Smooth muscle cell of the coronary artery (primary cell): ENCODE data around the gene GBP3. TPM values are rescaled to one million over a fixed set of nuclear protein-coding genes. Genes with fewer than 3 reads are reported as not detected.

Source experiments
- total RNA-seq: library from RNA; depleted of rRNA; stranded (reverse); fragments of >200 nt; gene quantifications from 2 replicates; pipeline ENCODE4 v1.2.3, GENCODE V29; 2014; ENCODE audit warnings: low replicate concordance

The GBP3 gene
- 17.4 and 28.2 TPM in 2 replicates for total RNA-seq

GRCh38 chr1:89022167-89022959 is at the start of gene GBP3:
Gene GBP3, minus strand, starts transcription at chr1:89022866. Its CDS starts 2,145 bp downstream, at chr1:89020721.

DNA sequence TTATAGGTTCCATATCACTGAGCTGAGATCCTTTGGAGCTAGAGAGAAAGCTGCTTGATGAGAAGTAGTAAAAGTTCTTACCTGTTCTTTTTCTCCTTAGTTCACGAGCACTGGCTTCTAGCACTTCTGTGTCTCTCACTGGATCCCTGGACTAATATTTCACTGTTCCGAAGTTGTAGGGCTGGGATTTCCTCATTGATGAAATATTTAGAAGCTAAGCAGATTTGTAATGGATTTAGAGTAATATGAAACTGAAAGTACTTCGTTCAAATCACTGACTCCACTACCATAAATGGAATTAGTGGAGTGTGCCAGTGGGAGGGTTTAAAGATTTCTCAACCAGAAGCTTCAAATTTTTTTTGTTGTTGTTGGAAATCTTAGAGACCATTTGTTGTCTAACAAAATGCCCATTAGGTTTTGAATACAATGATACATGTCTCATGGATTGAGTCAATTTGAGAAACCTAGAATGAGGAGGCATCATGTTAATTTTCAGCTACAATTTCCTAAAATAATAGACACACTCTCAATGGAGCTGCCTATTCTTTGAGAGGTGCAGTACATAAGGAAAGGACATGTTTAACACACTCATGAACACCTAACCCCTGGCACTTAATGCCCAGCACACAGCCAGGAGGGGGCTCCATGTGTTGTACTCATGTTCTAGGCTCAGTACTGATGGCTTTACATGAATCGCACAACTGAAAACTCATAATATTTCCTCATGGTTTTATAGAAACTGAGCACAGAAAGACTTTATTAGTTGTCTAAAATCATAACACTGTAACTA is 42.6 kb upstream of the GBP3 start, which contains the start of gene GBP1:
GBP1 (minus strand) TSS at position 130 of the 790 bp plus-strand sequence. CDS start 1,974 bp downstream, outside the sequence.

Other genes with a start within 250 kb of the GBP3 start
- 41.9 and 47.4 TPM in 2 replicates for gene GTF2B, start 131.3 kb downstream of the GBP3 start, total RNA-seq
- 17.4 and 20.0 TPM in 2 replicates for gene KYAT3, start 30.2 kb downstream of the GBP3 start, total RNA-seq
- 6.8 and 7.3 TPM in 2 replicates for gene RBMXL1, start 30.2 kb downstream of the GBP3 start, total RNA-seq
- 12.5 and 18.7 TPM in 2 replicates for gene GBP1, start 42.3 kb upstream of the GBP3 start, total RNA-seq
- 14.9 and 66.0 TPM in 2 replicates for gene GBP2, start 103.2 kb upstream of the GBP3 start, total RNA-seq
- gene GBP7, start 153.1 kb upstream of the GBP3 start, total RNA-seq = not detected in 2 replicates
- gene GBP4, start 176.1 kb upstream of the GBP3 start, total RNA-seq = 0.12 and 2.3 TPM in 2 replicates
- 0.08 and 0.82 TPM in 2 replicates for gene GBP5, start 250.0 kb upstream of the GBP3 start, total RNA-seq